Dermis lymphatic vessel endothelial cell (primary cell): ENCODE data around the gene TAGLN3. TPM values are rescaled to one million over a fixed set of nuclear protein-coding genes. Genes with fewer than 3 reads are reported as not detected.

Source experiments
- total RNA-seq: library from RNA; depleted of rRNA; stranded (reverse); fragments of >200 nt; gene quantifications from 2 replicates; pipeline ENCODE4 v1.2.1, GENCODE V29; 2014

The TAGLN3 gene
- total RNA-seq = not detected in 2 replicates

GRCh38 chr3:111998636-111999483 lies at the start of gene TAGLN3:
Gene TAGLN3, plus strand, starts transcription at chr3:111998922. Its CDS starts 501 bp downstream, at chr3:111999423.

GRCh38 chr3:111978583-111979433 lies 19.9 kb upstream of the TAGLN3 start, which contains the start of gene ABHD10:
Gene ABHD10, plus strand, starts transcription at chr3:111979026. Its CDS starts 36 bp downstream, at chr3:111979062.

GRCh38 chr3:112034436-112034835 lies 35.7 kb downstream of the TAGLN3 start, which contains the start of gene TMPRSS7:
Gene TMPRSS7, plus strand, starts transcription at chr3:112034736. Its CDS starts 110 bp downstream, at chr3:112034846.

Other genes starting within 250 kb of the TAGLN3 start
- gene PHLDB2, start 139.7 kb upstream of the TAGLN3 start, total RNA-seq = 44.2 and 51.6 TPM in 2 replicates
- gene ABHD10, start 19.9 kb upstream of the TAGLN3 start, total RNA-seq = 17.6 and 30.9 TPM in 2 replicates
- not detected in 2 replicates for gene TMPRSS7, start 35.8 kb downstream of the TAGLN3 start, total RNA-seq
- gene C3orf52, start 87.5 kb downstream of the TAGLN3 start, total RNA-seq = 8.6 and 16.8 TPM in 2 replicates
- not detected in 2 replicates for gene GCSAM, start 134.3 kb downstream of the TAGLN3 start, total RNA-seq